Hepatocyte (in vitro differentiated cells): Measurements from ENCODE around the gene TACC2. TPM values are rescaled to one million over a fixed set of nuclear protein-coding genes. Genes with fewer than 3 reads are reported as not detected.

ENCODE experiments used
- DNase-seq: peaks from one replicate; pipeline ENCODE4 v3.0.0-alpha.2; 2016; ENCODE audit warnings: low spot score
- H2AFZ ChIP-seq: fragments of 200-600 bp; sonication (generic); 2 replicates; pipeline ENCODE4 v1.6.0; 2016; ENCODE audit warnings: antibody characterized with exemption, mild to moderate bottlenecking
- H3K27ac ChIP-seq: fragments of 200-600 bp; sonication (generic); 2 replicates; pipeline ENCODE4 v1.5.1; 2016; ENCODE audit warnings: mild to moderate bottlenecking
- H3K27me3 ChIP-seq: fragments of 200-600 bp; sonication (generic); 2 replicates; pipeline ENCODE4 v1.6.1; 2016
- H3K36me3 ChIP-seq: fragments of 200-600 bp; sonication (generic); replicated peaks from 2 replicates; pipeline ENCODE4 v1.5.1; 2016; ENCODE audit warnings: low read depth; ENCODE audit not compliant: insufficient read depth
- H3K4me1 ChIP-seq: fragments of 200-600 bp; sonication (generic); 2 replicates; pipeline ENCODE4 v1.5.1; 2016; ENCODE audit warnings: mild to moderate bottlenecking, moderate library complexity; ENCODE audit not compliant: insufficient read depth
- H3K4me2 ChIP-seq: fragments of 200-600 bp; sonication (generic); 2 replicates; pipeline ENCODE4 v1.6.0; 2016
- H3K4me3 ChIP-seq: fragments of 200-600 bp; sonication (generic); 2 replicates; pipeline ENCODE4 v1.5.1; 2016; ENCODE audit warnings: mild to moderate bottlenecking
- H3K79me2 ChIP-seq: fragments of 200-600 bp; sonication (generic); 2 replicates; pipeline ENCODE4 v1.6.0; 2017; ENCODE audit warnings: mild to moderate bottlenecking
- H3K9me2 ChIP-seq: fragments of 200-600 bp; sonication (generic); replicated peaks from 2 replicates; pipeline ENCODE4 v1.6.0; 2017; ENCODE audit warnings: mild to moderate bottlenecking; ENCODE audit not compliant: insufficient read depth
- H3K9me3 ChIP-seq: fragments of 200-600 bp; sonication (generic); 2 replicates; pipeline ENCODE4 v1.5.1; 2016; ENCODE audit warnings: low read depth, mild to moderate bottlenecking
- H4K20me1 ChIP-seq: fragments of 200-600 bp; sonication (generic); 2 replicates; pipeline ENCODE4 v1.6.0; 2016; ENCODE audit warnings: mild to moderate bottlenecking; ENCODE audit not compliant: insufficient read depth, poor library complexity, severe bottlenecking
- EZH2 ChIP-seq: fragments of 200-600 bp; sonication (generic); IDR thresholded peaks from 2 replicates; pipeline ENCODE4 v1.6.1; 2016; ENCODE audit warnings: antibody characterized with exemption, mild to moderate bottlenecking, borderline replicate concordance
- EZH2phosphoT487 ChIP-seq: fragments of 200-600 bp; sonication (generic); IDR thresholded peaks from one replicate; pipeline ENCODE4 v1.6.1; 2018; ENCODE audit warnings: antibody characterized with exemption, mild to moderate bottlenecking, low read depth, moderate library complexity; ENCODE audit not compliant: unreplicated experiment, severe bottlenecking
- WGBS: methylation state at CpG from one replicate; pipeline ENCODE4 v1.1.6; 2016; ENCODE audit warnings: low lambda C conversion rate; ENCODE audit errors: missing lambda C conversion rate; 5-methylcytosine and 5-hydroxymethylcytosine counted together
- polyA plus RNA-seq: library from polyadenylated mRNA; unstranded; fragments of >200 nt; fragmentation: Nextera tagmentation; extraction: Ambion mirVana; gene quantifications from 2 replicates; pipeline ENCODE4 v1.2.1, GENCODE V29; 2016
- total RNA-seq: library from RNA; depleted of rRNA; stranded (reverse); fragments of >200 nt; gene quantifications from 2 replicates; pipeline ENCODE4 v1.2.3, GENCODE V29; 2014
- TF ChIP-seq, protein P1 (sequence below): fragments of 200-600 bp; sonication (generic); IDR thresholded peaks from 2 replicates; pipeline ENCODE4 v1.5.1; 2016; ENCODE audit warnings: antibody characterized with exemption, mild to moderate bottlenecking; ENCODE audit not compliant: poor library complexity

Gene TACC2
- total and polyA plus RNA-seq, 2 experiments from 2014 or later = 20.0 to 34.6 TPM

GRCh38 chr10:122082616-122083477 lies 93.9 kb downstream of the TACC2 start:
- Histone ChIP-seq H3K27me3 (no peaks in the 10 kb centered on the region), H2AFZ (no peak overlapping the region), H3K79me2 (no peaks in the 10 kb centered on the region), H3K9me2 (no peaks in the 10 kb centered on the region), H3K36me3 (no peaks in the 10 kb centered on the region), H3K27ac (no peak overlapping the region), H3K4me3 (no peak overlapping the region), H3K4me1 (no peaks in the 10 kb centered on the region), H3K4me2 (no peak overlapping the region), H3K9me3 (no peaks in the 10 kb centered on the region), H4K20me1 (no peaks in the 10 kb centered on the region)
- WGBS = 95% methylated on average over 21 of the region's 21 CpGs
- TF ChIP-seq EZH2phosphoT487 = no peak
- TF ChIP-seq, protein P1, sequence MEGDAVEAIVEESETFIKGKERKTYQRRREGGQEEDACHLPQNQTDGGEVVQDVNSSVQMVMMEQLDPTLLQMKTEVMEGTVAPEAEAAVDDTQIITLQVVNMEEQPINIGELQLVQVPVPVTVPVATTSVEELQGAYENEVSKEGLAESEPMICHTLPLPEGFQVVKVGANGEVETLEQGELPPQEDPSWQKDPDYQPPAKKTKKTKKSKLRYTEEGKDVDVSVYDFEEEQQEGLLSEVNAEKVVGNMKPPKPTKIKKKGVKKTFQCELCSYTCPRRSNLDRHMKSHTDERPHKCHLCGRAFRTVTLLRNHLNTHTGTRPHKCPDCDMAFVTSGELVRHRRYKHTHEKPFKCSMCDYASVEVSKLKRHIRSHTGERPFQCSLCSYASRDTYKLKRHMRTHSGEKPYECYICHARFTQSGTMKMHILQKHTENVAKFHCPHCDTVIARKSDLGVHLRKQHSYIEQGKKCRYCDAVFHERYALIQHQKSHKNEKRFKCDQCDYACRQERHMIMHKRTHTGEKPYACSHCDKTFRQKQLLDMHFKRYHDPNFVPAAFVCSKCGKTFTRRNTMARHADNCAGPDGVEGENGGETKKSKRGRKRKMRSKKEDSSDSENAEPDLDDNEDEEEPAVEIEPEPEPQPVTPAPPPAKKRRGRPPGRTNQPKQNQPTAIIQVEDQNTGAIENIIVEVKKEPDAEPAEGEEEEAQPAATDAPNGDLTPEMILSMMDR = no peak
- TF ChIP-seq EZH2 = no peak
- no peak for DNase-seq

- Histone ChIP-seq H3K4me1 (no peaks in the 10 kb centered on the region), H3K9me2 (no peaks in the 10 kb centered on the region), H3K27me3 (no peaks in the 10 kb centered on the region), H3K9me3 (no peaks in the 10 kb centered on the region), H3K4me2 (no peak overlapping the region), H3K79me2 (no peaks in the 10 kb centered on the region), H3K27ac (no peak overlapping the region), H4K20me1 (no peaks in the 10 kb centered on the region), H3K4me3 (no peak overlapping the region), H2AFZ (no peak overlapping the region), H3K36me3 (no peaks in the 10 kb centered on the region)
- WGBS = 93% methylated on average over 8 of the region's 9 CpGs
- TF ChIP-seq EZH2phosphoT487 (no peak), EZH2 (no peak)
- TF ChIP-seq, protein P1 = no peak
- no peak for DNase-seq
Measured at GRCh38 chr10:122083478-122084025, 94.6 kb downstream of the TACC2 start.

DNA sequence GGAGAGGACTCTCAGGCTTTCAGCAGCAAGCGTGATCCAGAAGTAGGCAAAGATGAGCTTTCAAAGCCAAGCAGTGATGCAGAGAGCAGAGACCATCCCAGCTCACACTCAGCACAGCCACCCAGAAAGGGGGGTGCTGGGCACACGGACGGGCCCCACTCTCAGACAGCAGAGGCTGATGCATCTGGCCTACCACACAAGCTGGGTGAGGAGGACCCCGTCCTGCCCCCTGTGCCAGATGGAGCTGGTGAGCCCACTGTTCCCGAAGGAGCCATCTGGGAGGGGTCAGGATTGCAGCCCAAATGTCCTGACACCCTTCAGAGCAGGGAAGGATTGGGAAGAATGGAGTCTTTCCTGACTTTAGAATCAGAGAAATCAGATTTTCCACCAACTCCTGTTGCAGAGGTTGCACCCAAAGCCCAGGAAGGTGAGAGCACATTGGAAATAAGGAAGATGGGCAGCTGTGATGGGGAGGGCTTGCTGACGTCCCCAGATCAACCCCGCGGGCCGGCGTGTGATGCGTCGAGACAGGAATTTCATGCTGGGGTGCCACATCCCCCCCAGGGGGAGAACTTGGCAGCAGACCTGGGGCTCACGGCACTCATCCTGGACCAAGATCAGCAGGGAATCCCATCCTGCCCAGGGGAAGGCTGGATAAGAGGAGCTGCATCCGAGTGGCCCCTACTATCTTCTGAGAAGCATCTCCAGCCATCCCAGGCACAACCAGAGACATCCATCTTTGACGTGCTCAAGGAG lies 95.5 kb downstream of the TACC2 start:
- DNase-seq = no peak
- Histone ChIP-seq H3K27ac (no peak overlapping the region), H3K36me3 (no peaks in the 10 kb centered on the region), H3K4me3 (no peak overlapping the region), H3K4me1 (no peaks in the 10 kb centered on the region), H3K9me3 (no peaks in the 10 kb centered on the region), H3K27me3 (no peaks in the 10 kb centered on the region), H2AFZ (no peak overlapping the region), H3K9me2 (no peaks in the 10 kb centered on the region), H3K79me2 (no peaks in the 10 kb centered on the region), H4K20me1 (no peaks in the 10 kb centered on the region), H3K4me2 (no peak overlapping the region)
- TF ChIP-seq, protein P1 = no peak
- TF ChIP-seq EZH2 (no peak), EZH2phosphoT487 (no peak)
- 94% methylated on average over 15 of the region's 15 CpGs for WGBS
